WTC11 (cell line): ENCODE data around the gene CRYBG3. TPM values are rescaled to one million over a fixed set of nuclear protein-coding genes. Genes with fewer than 3 reads are reported as not detected.

ENCODE experiments used
- ATAC-seq: fragments of 200-7000 bp; cut with Tn5 transposase; 2 replicates; pipeline ENCODE4 v1.10.0; 2021; ENCODE audit warnings: mild to moderate bottlenecking, moderate library complexity
- CTCF ChIA-PET: fragments of 300-600 bp; sonication (Branson Sonifier 250); formaldehyde crosslinking; loops from one replicate; lab custom pipeline; 2021; ENCODE audit warnings: antibody characterized with exemption; lab: Charles Lee
- POLR2A ChIA-PET: fragments of 350-600 bp; sonication (Branson Sonifier 250); formaldehyde crosslinking; loops from one replicate; lab custom pipeline; 2021; ENCODE audit warnings: antibody characterized with exemption; lab: Charles Lee
- DNase-seq: peaks from one replicate; pipeline ENCODE4 v3.0.0; 2021; ENCODE audit warnings: low spot score
- H3K27ac Mint-ChIP-seq: 2 replicates; pipeline ENCODE4 v1.8.0; 2021; ENCODE audit warnings: mixed read lengths
- H3K27me3 Mint-ChIP-seq: 2 replicates; pipeline ENCODE4 v1.8.0; 2021; ENCODE audit warnings: low read depth, mild to moderate bottlenecking, moderate library complexity, mixed read lengths
- H3K36me3 Mint-ChIP-seq: 2 replicates; pipeline ENCODE4 v1.8.0; 2021; ENCODE audit warnings: mixed read lengths
- H3K4me1 Mint-ChIP-seq: 2 replicates; pipeline ENCODE4 v1.8.0; 2022; ENCODE audit warnings: mixed read lengths
- H3K4me3 Mint-ChIP-seq: 2 replicates; pipeline ENCODE4 v1.8.0; 2021; ENCODE audit warnings: mild to moderate bottlenecking, moderate library complexity, mixed read lengths
- H3K9me3 Mint-ChIP-seq: 2 replicates; pipeline ENCODE4 v1.8.0; 2021; ENCODE audit warnings: mixed read lengths
- CREM ChIP-seq: sonication (generic); formaldehyde crosslinking; IDR thresholded peaks from 2 replicates; pipeline ENCODE4 v1.8.1; 2022; ENCODE audit warnings: mild to moderate bottlenecking, missing genetic modification reagents, moderate library complexity
- FOXK1 ChIP-seq: sonication (generic); formaldehyde crosslinking; IDR thresholded peaks from 2 replicates; pipeline ENCODE4 v1.8.0; 2022; ENCODE audit warnings: mild to moderate bottlenecking, moderate library complexity, missing genetic modification reagents
- FOXP1 ChIP-seq: sonication (generic); formaldehyde crosslinking; IDR thresholded peaks from 2 replicates; pipeline ENCODE4 v1.8.0; 2022; ENCODE audit warnings: missing genetic modification reagents, mild to moderate bottlenecking, moderate library complexity, borderline replicate concordance
- JAZF1 ChIP-seq: fragments of 250-450 bp; sonication (Bioruptor Pico); IDR thresholded peaks from 2 replicates; pipeline ENCODE4 v1.9.0; 2021; ENCODE audit warnings: moderate library complexity, mild to moderate bottlenecking, inconsistent platforms
- JUN ChIP-seq: sonication (generic); formaldehyde crosslinking; IDR thresholded peaks from 2 replicates; pipeline ENCODE4 v1.8.0; 2023; ENCODE audit warnings: mild to moderate bottlenecking, missing genetic modification reagents
- KAT7 ChIP-seq: sonication (generic); formaldehyde crosslinking; IDR thresholded peaks from 2 replicates; pipeline ENCODE4 v1.8.1; 2023; ENCODE audit warnings: missing genetic modification reagents, mild to moderate bottlenecking, borderline replicate concordance
- MXD4 ChIP-seq: fragments of 250-450 bp; sonication (Bioruptor Pico); IDR thresholded peaks from 2 replicates; pipeline ENCODE4 v1.8.0; 2021; ENCODE audit warnings: mild to moderate bottlenecking, moderate library complexity, borderline replicate concordance
- SMAD4 ChIP-seq: sonication (generic); formaldehyde crosslinking; IDR thresholded peaks from 2 replicates; pipeline ENCODE4 v1.8.0; 2022; ENCODE audit warnings: mild to moderate bottlenecking, missing genetic modification reagents
- TCF7 ChIP-seq: sonication (generic); formaldehyde crosslinking; IDR thresholded peaks from 2 replicates; pipeline ENCODE4 v1.8.0; 2022; ENCODE audit warnings: mild to moderate bottlenecking, low read depth, missing genetic modification reagents, moderate library complexity
- ZNF121 ChIP-seq: sonication (generic); formaldehyde crosslinking; IDR thresholded peaks from 2 replicates; pipeline ENCODE4 v1.8.0; 2023; ENCODE audit warnings: missing genetic modification reagents
- ZNF219 ChIP-seq: sonication (generic); formaldehyde crosslinking; IDR thresholded peaks from 2 replicates; pipeline ENCODE4 v1.8.0; 2023; ENCODE audit warnings: missing genetic modification reagents, mild to moderate bottlenecking, borderline replicate concordance
- ZNF317 ChIP-seq: sonication (generic); formaldehyde crosslinking; IDR thresholded peaks from 2 replicates; pipeline ENCODE4 v1.8.1; 2023; ENCODE audit warnings: low read depth, mild to moderate bottlenecking, moderate library complexity, missing genetic modification reagents, borderline replicate concordance
- total RNA-seq: library from RNA; stranded (reverse); gene quantifications from 3 replicates; pipeline ENCODE4 v1.2.3, GENCODE V29; 2021
- TF ChIP-seq, protein P1 (sequence below): sonication (generic); formaldehyde crosslinking; IDR thresholded peaks from 2 replicates; pipeline ENCODE4 v1.8.0; 2022; ENCODE audit warnings: mild to moderate bottlenecking, missing genetic modification reagents
- TF ChIP-seq, protein P2 (sequence below): sonication (generic); formaldehyde crosslinking; IDR thresholded peaks from 2 replicates; pipeline ENCODE4 v1.8.0; 2023; ENCODE audit warnings: mild to moderate bottlenecking, missing genetic modification reagents
- TF ChIP-seq, protein P3 (sequence below): fragments of 250-450 bp; sonication (Bioruptor Pico); IDR thresholded peaks from 2 replicates; pipeline ENCODE4 v1.9.0; 2021; ENCODE audit warnings: mild to moderate bottlenecking, borderline replicate concordance
- TF ChIP-seq, protein P4 (sequence below): fragments of 200-600 bp; IDR thresholded peaks from 2 replicates; pipeline ENCODE4 v1.8.0; 2022; ENCODE audit warnings: antibody characterized with exemption
- TF ChIP-seq, protein P5 (sequence below): fragments of 250-450 bp; sonication (Bioruptor Pico); IDR thresholded peaks from 2 replicates; pipeline ENCODE4 v1.9.0; 2021; ENCODE audit warnings: moderate library complexity, mild to moderate bottlenecking, inconsistent platforms, borderline replicate concordance
- TF ChIP-seq, protein P6 (sequence below): fragments of 250-450 bp; sonication (Bioruptor Pico); IDR thresholded peaks from 2 replicates; pipeline ENCODE4 v1.8.0; 2021; ENCODE audit warnings: mild to moderate bottlenecking

The CRYBG3 gene
- total RNA-seq, 1 experiment from 2014 or later, result 13.6 TPM

DNA sequence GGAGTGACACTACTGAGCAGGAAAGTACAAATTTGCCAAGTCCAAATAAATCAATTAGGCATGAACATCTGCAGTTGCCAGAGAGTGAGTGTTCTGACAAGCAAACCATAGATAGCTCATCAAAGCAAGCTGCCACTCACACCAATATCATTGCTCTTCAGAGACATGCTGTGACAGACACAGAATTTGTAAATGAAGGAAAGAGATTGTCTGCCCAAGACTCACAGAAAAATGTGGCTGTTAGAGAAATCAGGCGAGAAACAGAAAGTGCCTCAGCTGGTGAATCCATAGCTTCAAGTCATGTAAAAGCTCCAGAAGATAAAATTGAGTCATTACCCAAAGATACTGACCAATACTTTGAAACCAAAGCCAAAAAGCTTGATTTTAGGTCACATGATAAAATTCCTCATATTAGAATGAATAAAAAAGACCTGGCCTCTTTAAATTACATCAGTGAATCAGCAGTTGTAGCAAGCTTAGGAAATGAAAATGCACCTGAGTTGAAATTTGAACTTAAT, 50.8 kb downstream of the CRYBG3 start:
- ChIA-PET CTCF (no interaction called here), POLR2A (no interaction called here)
- no peak for ATAC-seq
- Mint-ChIP-seq H3K9me3 (peaks cover 33% of the 10 kb centered on the region), H3K27me3 (no peaks in the 10 kb centered on the region), H3K36me3 (peaks cover 51% of the 10 kb centered on the region), H3K4me1 (no peaks in the 10 kb centered on the region), H3K4me3 (no peak overlapping the region), H3K27ac (no peak overlapping the region)
- no peak for TF ChIP-seq TCF7 (CRISPR knock-in tag)
- TF ChIP-seq, protein P1, sequence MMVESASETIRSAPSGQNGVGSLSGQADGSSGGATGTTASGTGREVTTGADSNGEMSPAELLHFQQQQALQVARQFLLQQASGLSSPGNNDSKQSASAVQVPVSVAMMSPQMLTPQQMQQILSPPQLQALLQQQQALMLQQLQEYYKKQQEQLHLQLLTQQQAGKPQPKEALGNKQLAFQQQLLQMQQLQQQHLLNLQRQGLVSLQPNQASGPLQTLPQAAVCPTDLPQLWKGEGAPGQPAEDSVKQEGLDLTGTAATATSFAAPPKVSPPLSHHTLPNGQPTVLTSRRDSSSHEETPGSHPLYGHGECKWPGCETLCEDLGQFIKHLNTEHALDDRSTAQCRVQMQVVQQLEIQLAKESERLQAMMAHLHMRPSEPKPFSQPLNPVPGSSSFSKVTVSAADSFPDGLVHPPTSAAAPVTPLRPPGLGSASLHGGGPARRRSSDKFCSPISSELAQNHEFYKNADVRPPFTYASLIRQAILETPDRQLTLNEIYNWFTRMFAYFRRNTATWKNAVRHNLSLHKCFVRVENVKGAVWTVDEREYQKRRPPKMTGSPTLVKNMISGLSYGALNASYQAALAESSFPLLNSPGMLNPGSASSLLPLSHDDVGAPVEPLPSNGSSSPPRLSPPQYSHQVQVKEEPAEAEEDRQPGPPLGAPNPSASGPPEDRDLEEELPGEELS (CRISPR knock-in tag), result no peak
- no peak for DNase-seq

DNA sequence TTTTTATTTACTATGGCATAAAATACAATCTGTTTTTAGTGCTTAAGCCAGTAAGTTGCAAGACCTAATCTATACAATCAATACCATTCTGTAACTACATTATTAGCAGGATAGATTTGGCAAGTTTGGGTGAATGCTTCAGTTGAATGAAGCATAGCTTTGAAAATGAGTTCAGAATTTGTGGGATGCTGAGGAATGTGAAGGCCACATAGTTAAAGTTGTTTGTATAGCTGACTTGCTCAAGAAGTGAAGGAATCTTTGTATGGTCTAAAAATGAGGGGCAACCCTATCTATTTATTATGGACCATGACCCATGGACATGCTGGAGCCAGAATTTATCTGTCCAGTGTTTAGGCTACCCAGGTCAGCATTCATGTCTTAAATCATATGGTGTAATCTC, 58.5 kb downstream of the CRYBG3 start:
- Mint-ChIP-seq H3K36me3 (peaks cover 23% of the 10 kb centered on the region), H3K9me3 (peaks cover 21% of the 10 kb centered on the region), H3K27ac (no peak overlapping the region), H3K4me3 (no peak overlapping the region), H3K27me3 (no peaks in the 10 kb centered on the region), H3K4me1 (no peaks in the 10 kb centered on the region)
- TF ChIP-seq ZNF317 (CRISPR knock-in tag), result no peak
- no peak for TF ChIP-seq SMAD4 (CRISPR knock-in tag)
- no peak for TF ChIP-seq JAZF1 (CRISPR knock-in tag)
- TF ChIP-seq, protein P2, sequence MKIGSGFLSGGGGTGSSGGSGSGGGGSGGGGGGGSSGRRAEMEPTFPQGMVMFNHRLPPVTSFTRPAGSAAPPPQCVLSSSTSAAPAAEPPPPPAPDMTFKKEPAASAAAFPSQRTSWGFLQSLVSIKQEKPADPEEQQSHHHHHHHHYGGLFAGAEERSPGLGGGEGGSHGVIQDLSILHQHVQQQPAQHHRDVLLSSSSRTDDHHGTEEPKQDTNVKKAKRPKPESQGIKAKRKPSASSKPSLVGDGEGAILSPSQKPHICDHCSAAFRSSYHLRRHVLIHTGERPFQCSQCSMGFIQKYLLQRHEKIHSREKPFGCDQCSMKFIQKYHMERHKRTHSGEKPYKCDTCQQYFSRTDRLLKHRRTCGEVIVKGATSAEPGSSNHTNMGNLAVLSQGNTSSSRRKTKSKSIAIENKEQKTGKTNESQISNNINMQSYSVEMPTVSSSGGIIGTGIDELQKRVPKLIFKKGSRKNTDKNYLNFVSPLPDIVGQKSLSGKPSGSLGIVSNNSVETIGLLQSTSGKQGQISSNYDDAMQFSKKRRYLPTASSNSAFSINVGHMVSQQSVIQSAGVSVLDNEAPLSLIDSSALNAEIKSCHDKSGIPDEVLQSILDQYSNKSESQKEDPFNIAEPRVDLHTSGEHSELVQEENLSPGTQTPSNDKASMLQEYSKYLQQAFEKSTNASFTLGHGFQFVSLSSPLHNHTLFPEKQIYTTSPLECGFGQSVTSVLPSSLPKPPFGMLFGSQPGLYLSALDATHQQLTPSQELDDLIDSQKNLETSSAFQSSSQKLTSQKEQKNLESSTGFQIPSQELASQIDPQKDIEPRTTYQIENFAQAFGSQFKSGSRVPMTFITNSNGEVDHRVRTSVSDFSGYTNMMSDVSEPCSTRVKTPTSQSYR (CRISPR knock-in tag), result no peak
- TF ChIP-seq, protein P3, sequence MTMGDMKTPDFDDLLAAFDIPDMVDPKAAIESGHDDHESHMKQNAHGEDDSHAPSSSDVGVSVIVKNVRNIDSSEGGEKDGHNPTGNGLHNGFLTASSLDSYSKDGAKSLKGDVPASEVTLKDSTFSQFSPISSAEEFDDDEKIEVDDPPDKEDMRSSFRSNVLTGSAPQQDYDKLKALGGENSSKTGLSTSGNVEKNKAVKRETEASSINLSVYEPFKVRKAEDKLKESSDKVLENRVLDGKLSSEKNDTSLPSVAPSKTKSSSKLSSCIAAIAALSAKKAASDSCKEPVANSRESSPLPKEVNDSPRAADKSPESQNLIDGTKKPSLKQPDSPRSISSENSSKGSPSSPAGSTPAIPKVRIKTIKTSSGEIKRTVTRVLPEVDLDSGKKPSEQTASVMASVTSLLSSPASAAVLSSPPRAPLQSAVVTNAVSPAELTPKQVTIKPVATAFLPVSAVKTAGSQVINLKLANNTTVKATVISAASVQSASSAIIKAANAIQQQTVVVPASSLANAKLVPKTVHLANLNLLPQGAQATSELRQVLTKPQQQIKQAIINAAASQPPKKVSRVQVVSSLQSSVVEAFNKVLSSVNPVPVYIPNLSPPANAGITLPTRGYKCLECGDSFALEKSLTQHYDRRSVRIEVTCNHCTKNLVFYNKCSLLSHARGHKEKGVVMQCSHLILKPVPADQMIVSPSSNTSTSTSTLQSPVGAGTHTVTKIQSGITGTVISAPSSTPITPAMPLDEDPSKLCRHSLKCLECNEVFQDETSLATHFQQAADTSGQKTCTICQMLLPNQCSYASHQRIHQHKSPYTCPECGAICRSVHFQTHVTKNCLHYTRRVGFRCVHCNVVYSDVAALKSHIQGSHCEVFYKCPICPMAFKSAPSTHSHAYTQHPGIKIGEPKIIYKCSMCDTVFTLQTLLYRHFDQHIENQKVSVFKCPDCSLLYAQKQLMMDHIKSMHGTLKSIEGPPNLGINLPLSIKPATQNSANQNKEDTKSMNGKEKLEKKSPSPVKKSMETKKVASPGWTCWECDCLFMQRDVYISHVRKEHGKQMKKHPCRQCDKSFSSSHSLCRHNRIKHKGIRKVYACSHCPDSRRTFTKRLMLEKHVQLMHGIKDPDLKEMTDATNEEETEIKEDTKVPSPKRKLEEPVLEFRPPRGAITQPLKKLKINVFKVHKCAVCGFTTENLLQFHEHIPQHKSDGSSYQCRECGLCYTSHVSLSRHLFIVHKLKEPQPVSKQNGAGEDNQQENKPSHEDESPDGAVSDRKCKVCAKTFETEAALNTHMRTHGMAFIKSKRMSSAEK (CRISPR knock-in tag), result no peak
- TF ChIP-seq, protein P4, sequence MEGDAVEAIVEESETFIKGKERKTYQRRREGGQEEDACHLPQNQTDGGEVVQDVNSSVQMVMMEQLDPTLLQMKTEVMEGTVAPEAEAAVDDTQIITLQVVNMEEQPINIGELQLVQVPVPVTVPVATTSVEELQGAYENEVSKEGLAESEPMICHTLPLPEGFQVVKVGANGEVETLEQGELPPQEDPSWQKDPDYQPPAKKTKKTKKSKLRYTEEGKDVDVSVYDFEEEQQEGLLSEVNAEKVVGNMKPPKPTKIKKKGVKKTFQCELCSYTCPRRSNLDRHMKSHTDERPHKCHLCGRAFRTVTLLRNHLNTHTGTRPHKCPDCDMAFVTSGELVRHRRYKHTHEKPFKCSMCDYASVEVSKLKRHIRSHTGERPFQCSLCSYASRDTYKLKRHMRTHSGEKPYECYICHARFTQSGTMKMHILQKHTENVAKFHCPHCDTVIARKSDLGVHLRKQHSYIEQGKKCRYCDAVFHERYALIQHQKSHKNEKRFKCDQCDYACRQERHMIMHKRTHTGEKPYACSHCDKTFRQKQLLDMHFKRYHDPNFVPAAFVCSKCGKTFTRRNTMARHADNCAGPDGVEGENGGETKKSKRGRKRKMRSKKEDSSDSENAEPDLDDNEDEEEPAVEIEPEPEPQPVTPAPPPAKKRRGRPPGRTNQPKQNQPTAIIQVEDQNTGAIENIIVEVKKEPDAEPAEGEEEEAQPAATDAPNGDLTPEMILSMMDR, result no peak
- no peak for TF ChIP-seq FOXK1 (CRISPR knock-in tag)
- TF ChIP-seq ZNF121 (CRISPR knock-in tag), result no peak
- no peak for TF ChIP-seq ZNF219 (CRISPR knock-in tag)
- TF ChIP-seq CREM (CRISPR knock-in tag), result no peak
- TF ChIP-seq, protein P5, sequence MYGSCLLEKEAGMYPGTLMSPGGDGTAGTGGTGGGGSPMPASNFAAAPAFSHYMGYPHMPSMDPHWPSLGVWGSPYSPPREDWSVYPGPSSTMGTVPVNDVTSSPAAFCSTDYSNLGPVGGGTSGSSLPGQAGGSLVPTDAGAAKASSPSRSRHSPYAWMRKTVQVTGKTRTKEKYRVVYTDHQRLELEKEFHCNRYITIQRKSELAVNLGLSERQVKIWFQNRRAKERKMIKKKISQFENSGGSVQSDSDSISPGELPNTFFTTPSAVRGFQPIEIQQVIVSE, result no peak
- no peak for TF ChIP-seq KAT7 (CRISPR knock-in tag)
- TF ChIP-seq, protein P6, sequence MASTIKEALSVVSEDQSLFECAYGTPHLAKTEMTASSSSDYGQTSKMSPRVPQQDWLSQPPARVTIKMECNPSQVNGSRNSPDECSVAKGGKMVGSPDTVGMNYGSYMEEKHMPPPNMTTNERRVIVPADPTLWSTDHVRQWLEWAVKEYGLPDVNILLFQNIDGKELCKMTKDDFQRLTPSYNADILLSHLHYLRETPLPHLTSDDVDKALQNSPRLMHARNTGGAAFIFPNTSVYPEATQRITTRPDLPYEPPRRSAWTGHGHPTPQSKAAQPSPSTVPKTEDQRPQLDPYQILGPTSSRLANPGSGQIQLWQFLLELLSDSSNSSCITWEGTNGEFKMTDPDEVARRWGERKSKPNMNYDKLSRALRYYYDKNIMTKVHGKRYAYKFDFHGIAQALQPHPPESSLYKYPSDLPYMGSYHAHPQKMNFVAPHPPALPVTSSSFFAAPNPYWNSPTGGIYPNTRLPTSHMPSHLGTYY (CRISPR knock-in tag), result no peak
- TF ChIP-seq JUN, result no peak
- TF ChIP-seq FOXP1 (CRISPR knock-in tag), result no peak
- no peak for TF ChIP-seq TCF7 (CRISPR knock-in tag)
- no peak for TF ChIP-seq MXD4 (CRISPR knock-in tag)
- no peak for DNase-seq
- no peak for ATAC-seq
- CTCF ChIA-PET, result no interaction called here
- POLR2A ChIA-PET, result no interaction called here
